Measurements from ENCODE around the gene PMEL.
"Not testable (repeated sequence)": the region's sequence is repeated elsewhere in the genome, so short reads cannot be mapped to it uniquely, and the experiment has no call there.

Gene PMEL

DNA sequence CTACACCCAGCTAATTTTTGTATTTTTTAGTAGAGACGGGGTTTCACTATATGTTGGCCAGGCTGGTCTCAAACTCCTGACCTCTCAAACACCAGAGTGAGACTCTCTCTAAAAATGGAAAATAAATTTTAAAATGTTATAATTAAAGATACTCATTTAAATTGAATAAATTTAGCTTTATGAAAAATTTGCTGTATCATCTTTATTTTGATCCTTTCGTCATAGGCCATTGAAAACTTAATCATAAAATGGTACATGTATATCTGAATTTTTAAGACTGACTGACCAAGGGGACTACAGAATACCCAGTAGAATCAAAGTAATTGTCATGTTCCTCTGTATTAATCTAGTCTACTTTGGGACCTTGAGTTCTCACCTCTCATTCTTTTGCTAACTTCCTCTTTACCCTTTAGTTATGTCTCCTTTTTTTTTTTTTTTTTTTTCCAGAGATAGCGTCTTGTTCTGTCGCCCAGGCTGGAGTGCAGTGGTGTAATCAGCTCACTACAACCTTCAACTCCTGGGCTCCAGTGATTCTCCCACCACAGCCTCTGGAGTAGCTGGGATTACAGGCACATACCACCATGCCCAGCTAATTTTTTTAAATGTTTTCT lies 17.5 kb upstream of the PMEL start:
- no peak for DNase-seq (ENCODE audit: low read depth)

DNA sequence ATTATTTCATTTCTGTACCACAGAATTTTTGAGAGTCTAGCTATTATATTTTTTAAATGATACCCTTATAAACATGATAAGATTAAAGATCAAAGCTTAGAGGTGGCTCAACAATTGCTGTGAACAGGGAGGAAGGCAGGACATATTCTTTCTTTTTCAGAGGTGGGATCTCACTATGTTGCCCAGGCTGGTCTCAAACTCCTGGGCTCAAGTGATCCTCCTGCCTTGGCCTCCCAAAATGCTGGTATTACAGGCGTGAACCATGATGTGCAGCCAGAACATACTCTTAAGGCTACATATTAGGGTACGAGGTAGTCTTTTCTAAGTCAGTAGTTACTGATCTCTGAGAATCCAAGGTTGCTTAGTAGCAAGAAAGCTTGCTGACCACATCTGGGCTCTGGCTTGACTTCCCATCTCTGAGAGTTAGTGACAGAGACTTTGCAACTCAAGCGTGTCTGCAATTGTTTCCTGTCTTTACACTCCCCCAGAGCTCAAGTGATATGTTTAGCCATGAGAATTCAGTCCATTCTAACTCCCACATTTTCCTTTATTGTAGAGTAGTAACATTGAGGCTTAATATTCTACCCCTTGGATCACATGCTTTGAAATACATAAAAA lies 16.6 kb upstream of the PMEL start:
- DNase-seq (ENCODE audit: low read depth) = no peak

DNA sequence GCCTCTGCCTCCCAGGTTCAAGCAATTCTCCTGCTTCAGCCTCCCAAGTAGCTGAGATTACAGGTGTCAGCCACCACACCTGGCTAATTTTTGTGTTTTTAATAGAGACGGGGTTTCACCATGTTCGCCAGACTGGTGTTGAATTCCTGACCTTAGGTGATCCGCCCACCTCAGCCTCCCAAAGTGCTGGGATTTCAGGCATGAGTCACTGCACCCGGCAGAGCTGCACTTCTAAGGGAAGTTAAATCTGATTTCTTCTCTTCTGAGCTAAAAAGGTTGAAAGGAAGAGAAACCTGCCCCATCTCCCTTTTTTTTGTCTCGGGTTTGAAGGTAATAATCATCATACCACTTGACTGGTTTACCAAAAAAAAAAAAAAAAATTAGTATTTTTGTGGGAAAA lies 16.0 kb upstream of the PMEL start:
- not testable (repeated sequence) for DNase-seq (ENCODE audit: low read depth)

DNA sequence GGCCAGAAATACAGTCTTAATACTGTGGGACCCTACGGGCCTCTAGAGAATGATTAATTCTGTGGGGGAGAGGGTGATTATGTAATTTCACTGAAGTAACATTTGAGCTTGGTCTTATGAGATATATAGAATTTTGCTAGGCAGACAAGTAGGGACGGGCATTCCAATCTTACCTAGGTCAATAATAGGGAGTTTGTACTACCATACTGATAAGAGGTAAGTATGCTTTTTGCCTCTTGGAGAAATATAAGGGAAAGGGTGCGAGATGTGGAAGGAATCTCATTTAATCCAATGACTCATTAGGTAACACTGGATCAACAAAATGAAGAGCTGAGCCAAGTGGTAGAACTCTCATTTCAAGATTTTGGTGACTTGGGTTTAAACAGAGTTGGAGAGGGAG lies 13.2 kb upstream of the PMEL start:
- no peak for DNase-seq (ENCODE audit: low read depth)

DNA sequence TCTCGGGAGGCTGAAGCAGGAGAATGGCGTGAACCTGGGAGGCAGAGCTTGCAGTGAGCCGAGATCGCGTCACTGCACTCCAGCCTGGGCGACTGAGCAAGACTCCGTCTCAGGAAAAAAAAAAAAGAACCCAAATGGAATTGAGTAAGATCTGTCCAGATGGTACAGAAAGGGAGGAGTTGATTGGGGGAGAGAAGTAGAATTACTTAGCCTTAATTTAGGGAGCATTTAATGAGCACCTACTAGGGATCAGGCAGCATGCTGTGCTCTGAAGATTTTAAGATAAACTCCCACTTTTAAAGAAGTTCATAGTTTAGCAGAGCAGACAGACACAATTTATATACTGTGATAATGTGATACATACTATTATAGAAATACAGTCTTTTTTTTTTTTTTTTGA lies 12.6 kb upstream of the PMEL start:
- DNase-seq (ENCODE audit: low read depth) = no peak

DNA sequence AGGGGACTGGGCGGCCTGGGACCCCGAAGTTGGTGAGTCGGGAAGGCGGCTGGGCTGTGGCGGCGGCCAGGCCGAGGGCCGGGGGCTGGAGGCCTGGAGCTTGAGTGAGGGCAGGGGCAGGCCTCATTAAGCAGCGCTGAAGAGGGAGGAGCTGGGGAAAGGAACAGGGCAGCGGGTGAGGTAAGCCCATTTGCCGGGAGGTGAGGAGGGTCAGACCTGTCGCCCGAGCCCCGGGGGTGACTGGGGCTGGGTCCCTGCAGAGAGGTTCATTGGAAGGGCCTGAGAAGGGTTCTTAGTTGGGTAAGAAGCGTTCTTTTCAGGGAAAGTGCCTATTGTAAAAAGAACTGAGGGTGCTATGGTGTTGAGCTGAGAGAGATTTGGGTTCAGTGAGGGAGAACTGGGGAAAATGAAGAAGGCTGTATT lies 8.5 kb upstream of the PMEL start:
- DNase-seq (ENCODE audit: low read depth) = no peak

DNA sequence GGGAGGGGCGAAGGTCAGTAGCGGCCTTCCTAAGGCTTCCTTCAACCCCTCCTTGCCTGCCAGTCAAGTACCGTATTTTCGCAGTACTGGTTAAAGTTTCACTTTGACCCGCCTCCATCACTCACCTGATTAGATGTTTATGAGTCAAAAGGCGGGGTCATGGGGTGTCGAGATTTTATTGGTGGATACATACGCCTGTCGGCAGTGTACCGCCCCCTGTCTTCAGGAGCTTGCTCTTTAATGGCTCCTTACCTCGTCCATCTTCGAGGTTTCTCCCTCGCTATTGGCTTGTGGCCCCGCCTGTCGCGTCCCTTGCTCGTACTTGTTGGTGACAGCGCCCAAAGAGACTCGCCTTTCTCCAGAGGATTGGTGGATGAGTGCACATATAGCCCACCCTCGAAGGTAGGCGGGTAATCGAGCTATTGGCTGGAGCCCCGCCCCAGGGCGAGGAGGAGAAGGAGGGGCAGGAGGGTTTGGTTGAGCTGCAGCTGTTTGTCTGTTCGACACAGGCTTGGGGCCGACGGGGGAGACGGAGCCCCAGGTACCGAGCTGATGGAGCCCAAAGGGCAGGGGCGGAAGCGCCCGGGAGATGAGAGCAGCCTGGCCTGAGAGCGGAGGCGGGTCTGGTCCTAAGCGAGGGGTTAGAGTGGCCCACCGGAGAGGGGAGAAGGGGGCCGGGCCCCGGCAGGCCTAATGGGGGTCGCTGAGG lies 7.9 kb upstream of the PMEL start, which contains the start of gene RAB5B:
RAB5B (plus strand) TSS at position 480 of the 709 bp plus-strand sequence. CDS start 12,883 bp downstream, outside the sequence.
- DNase-seq (ENCODE audit: low read depth) = peak; percentile 100

DNA sequence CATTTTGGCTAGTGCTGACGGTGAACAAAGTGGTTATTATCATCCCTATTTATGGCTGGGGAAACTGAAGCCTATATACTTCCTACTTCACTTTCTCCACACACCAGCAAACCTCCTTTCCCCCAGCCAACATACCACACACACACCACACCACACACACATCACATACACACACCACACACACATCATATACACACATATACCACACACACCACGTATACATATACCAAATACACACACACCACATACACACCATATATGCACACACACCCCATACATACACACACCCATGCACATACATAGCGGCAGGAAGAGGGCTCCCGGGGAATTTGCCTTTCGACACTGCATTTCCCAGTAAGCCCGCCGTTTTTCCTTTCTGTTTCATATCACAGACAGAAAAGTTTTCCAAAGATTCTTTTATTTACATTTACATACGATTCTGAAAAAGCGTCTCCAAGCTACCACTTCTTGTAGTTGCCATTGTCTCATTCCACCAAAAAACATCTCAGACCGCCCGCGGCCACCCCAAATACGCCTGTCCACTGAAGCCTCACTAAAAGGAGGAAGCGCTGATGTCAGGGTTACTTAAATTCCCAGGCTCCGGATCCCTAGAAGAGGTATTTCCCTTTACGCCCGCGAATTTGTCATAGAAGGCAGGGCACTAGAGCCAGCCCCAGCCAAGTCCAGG lies 7.2 kb upstream of the PMEL start:
- DNase-seq (ENCODE audit: low read depth) = no peak

DNA sequence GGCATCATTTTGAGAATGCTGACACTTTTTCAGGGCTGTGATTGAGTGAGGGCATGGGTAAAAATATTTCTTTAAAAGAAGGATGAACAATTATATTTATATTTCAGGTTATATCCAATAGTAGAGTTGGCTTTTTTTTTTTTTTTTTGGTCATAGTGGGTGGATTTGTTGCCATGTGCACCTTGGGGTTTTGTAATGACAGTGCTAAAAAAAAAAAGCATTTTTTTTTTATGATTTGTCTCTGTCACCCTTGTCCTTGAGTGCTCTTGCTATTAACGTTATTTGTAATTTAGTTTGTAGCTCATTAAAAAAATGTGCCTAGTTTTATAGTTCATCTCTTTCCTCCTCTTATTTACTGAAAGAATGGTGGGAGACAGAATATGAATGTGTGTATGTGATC lies 6.6 kb upstream of the PMEL start:
- DNase-seq (ENCODE audit: low read depth) = no peak

DNA sequence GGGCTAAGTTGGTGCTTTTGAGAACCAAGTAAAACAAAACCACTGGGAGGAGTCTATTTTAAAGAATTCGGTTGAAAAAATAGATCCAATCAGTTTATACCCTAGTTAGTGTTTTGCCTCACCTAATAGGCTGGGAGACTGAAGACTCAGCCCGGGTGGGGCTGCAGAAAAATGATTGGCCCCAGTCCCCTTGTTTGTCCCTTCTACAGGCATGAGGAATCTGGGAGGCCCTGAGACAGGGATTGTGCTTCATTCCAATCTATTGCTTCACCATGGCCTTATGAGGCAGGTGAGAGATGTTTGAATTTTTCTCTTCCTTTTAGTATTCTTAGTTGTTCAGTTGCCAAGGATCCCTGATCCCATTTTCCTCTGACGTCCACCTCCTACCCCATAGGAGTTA lies 6.2 kb upstream of the PMEL start:
- peak; percentile 63 for DNase-seq (ENCODE audit: low read depth)

DNA sequence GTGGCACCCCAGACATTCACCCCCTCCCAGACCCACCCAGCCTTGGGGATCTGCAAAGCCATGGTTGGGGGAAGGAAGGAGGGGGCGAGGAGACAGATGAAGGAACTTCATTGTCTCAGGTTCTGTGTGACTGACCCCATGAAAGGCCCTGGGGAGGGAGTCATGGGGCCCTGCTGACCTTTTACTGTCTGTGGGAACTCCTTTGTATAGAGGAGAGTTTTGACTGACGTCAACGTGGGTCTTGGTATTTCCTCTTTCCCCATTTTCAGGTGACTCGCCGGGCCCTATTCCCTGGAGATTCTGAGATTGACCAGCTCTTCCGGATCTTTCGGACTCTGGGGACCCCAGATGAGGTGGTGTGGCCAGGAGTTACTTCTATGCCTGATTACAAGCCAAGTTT lies 4.9 kb upstream of the PMEL start:
- DNase-seq (ENCODE audit: low read depth) = no peak

DNA sequence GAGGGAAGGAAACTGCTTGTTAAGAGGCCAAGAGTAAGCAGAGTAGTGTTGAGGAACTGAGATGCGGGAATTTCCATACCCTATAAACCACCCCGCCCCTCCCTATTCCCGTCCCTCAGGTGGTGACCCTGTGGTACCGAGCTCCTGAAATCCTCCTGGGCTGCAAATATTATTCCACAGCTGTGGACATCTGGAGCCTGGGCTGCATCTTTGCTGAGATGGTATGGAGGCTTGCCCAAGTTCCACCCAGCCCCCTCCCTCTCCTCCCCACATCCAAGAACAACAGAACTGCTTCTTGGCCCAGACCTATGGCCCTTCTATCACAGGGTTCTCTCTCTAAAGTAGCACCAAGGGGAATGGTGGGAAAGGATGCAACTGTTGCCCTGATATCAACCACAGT lies 3.5 kb upstream of the PMEL start:
- DNase-seq (ENCODE audit: low read depth) = no peak

DNA sequence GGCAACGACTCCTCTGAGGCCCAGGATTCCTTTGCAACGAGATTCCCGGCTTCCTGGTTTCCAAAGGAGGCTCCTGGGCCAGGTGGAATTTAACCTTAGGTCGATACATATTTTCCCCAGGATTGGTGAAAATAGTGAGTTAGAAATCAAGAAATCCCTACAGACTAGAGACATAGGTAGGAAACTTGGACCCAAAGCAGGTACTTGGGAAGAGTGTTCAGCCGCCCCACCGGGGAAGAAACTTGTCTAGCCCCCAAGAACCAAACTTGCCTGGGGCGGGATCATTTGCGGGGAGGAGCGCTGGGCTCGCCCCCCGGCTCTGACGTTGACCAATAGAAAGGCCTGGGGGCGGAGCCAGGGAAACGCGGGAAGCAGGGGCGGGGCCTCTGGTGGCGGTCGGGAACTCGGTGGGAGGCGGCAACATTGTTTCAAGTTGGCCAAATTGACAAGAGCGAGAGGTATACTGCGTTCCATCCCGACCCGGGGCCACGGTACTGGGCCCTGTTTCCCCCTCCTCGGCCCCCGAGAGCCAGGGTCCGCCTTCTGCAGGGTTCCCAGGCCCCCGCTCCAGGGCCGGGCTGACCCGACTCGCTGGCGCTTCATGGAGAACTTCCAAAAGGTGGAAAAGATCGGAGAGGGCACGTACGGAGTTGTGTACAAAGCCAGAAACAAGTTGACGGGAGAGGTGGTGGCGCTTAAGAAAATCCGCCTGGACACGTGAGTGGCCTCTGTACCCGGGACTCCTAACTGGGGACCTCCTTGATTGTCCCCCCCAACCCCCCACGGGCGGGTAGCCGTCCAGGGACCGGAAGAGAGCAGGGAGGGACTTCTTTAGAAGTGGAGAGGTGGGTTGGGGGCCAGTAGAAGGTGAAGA lies 803 bp upstream of the PMEL start, which contains the start of gene CDK2:
CDK2 (plus strand) TSS at position 423 of the 874 bp plus-strand sequence; CDS start at position 602, 179 bp downstream.
- peak; percentile 49 for DNase-seq (ENCODE audit: low read depth)

DNA sequence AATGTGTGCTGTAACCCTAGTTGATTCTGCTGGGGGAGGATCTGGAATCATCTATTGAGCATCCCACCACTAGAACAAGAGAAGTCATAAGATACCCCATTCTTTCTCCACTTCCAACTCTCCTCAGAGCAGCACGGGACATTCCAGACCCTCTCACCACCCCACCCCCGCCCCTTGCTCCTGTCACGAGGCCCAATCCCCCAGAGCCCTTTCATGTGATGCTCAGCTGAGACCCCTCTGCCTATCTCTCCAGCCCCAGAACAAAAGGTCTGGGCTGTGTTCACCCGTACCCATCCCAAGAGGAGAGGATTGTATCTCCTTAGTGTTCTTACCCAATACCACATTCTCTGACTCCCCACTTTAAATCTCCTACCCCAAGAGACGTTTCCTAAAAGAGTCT lies 602 bp downstream of the PMEL start:
- DNase-seq (ENCODE audit: low read depth) = no peak

DNA sequence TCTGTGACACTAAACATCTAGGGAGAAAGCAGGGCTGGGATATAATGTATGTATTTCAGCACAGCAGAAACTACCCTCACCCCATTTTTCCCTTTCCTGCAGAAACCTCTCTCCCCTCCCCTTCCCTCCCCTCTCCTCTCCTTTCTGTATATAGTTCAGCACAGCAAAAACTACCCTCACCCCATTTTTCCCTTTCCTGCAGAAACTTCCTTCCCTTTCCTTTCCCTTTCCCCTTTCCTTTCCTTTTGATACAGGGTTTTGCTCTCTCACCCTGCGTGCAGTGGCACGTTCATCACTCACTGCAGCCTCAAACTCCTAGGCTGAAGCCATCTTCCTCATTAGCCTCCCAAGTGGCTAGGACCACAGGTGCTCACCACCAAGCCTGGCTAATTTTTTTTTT lies 2.1 kb downstream of the PMEL start:
- DNase-seq (ENCODE audit: low read depth) = no peak

DNA sequence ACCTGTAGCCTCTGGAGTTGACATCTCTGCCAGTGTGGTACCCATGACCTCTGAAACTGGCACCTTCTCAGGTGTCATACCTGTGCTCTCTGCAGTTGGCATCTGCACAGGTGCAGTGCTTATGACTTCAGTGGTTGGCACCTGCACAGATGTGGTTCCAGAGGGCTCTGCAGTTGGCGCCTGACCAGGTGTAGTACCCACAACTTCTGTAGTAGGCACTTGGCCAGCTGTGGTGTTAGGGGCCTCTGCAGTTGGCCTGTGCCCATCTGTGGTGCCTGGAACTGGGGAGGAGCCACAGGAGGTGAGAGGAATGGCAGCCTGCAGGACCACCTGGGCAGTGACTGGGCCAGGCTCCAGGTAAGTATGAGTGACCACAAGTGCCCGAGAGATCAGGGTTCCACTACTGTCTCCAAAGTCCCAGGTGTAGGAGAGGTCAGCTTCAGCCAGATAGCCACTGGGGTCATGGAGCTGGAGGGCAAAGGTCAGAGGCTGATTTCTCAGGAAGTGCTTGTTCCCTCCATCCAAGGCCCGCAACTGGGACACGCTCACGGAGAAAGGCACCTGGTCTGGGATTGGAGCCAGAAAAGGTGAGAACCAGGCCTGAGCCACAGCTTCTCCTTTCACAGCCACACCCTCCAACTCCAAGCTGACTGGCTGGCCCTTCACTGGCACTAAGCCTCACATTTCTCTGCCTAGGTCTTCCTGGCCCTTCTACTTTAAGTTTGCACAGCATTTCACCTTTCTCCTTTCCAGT lies 8.6 kb downstream of the PMEL start:
- DNase-seq (ENCODE audit: low read depth) = no peak

DNA sequence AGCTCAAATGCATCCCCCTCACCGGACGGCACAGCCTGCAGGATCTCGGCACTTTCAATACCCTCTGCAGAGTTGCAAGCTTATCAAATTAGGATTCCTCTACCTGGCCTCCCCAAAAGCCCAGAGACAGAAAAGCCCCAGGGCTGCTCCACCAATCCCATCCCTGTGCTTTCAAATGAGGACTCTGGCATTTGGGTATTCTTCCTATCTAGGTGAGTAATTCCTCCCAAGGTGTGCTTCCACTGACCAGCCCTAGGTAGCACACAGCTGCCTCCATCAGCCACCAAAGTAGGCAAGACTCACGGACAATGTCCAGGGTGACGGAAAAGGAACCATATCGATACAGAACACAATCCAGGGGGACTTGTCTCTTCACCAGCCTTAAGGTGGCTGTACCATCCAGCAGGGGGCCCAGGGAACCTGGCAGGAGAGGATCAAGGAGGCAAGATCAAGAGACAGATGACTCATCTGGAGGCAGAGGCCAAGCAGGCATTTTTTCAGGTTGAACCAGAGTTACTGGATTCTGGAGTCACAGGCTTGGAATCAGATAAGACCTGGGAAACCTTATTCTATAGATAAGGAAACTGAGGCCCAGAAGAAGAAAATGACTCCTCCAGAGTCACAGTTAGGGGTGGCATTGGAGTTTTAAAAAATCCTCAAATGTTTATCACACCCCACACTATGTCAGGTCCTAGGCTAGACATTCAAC lies 9.9 kb downstream of the PMEL start:
- no peak for DNase-seq (ENCODE audit: low read depth)

DNA sequence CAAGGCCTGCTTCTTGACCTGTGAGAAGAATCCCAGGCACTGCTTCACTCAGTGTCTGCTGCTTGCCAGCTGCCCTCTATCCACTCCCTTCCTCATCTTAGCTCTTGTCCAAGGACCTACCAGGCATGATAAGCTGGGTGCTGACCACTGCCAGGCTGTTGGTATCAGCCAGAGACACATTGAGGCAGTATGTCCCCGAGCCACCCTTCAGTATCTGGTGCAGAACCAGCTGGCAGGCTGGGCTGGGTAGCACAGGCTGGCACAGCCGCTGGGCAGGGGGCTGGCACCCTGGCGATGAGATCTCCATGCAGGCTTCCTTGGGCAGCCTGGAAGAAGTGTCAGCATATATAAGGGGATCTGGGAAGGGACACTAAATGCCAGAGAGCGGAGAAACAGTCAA lies 10.5 kb downstream of the PMEL start:
- DNase-seq (ENCODE audit: low read depth) = no peak

DNA sequence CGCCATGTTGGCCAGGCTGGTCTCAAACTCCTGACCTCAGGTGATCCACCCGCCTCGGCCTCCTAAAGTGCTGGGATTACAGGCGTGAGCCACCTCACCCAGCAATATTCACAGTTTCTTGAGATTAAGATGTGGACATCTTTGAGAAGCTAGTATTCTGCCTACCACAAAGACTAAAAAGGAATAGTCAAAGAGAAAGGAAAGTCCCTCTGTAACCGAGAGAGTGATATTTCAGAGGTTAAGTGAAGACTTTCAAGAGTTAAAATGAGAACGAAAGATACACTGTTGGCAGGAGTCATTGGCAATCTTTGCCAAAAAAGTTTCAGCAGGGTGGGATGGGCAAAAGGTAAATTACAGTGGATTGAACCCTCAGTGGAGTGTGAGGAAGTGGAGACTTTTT lies 19.3 kb downstream of the PMEL start:
- no peak for DNase-seq (ENCODE audit: low read depth)

DNA sequence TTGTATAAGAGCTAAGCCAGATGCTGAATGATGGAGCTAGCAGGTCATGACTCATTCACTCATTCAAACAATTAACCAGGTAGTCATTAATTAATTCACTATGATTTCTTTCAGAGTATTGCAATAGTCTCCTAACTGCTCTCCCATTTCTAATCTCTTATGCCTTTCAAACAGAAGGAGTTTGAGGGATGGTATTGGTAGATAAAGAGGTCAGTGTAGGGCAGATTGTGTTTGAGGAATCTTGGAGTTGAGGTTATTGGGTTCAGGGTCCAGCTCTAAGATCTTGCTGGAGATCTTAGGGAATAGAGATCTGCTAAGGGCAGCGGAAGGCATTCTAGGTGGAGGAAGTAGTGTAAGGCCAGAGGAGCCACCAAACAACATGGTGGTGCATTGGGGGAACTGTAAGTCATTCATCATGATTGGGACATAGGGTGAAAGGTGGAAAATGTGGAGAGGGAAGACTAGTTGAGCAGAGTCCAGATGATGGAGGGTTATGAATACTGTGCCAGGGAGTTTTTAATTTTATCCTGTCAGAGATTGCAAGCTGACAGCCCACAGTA lies 23.2 kb downstream of the PMEL start:
- DNase-seq (ENCODE audit: low read depth) = no peak
